RKO (cell line): ENCODE measurements around the gene U2SURP.

Experiments
- DNase-seq: peaks from one replicate; pipeline ENCODE4 v3.0.0-alpha.2; 2016; ENCODE audit warnings: low spot score

Gene U2SURP

DNA sequence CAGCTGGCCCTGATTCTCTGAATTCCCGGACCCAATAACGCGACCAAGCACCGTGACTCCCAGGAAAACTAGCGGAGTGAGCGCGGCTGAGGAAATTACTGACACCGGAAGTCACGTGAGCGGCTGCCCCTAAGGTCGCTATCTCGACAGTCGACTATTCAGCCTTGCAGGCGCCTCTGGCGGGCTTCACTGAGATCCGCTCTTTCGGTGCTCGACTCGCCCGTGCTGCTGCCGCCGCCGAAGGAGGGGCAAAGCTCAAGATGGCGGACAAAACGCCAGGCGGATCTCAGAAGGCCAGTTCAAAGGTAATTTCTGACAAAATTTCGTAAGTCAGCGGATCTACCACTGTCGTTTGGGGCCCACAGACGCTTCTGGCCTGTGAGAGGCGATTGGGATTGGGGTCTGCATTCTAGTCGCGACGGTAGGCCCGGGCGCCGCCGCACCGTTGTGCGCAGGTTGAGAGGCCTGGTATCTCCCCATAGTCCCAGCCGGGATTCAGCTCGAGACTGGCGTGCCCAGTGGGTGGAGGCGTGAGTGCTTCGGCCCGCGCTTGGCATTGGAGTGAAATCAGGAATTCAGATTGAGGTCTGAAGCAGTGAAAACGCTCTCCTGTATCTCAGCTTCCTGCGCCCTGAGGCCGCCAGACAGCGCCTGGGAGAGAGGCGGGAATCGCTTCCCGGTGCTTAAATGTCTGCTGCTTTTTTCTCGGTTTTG, at the start of gene U2SURP:
Gene U2SURP (plus strand): TSS at position 202 of the 714 bp plus-strand sequence. CDS start 59 bp downstream, at position 261.
- DNase-seq, result peak; percentile 98

DNA sequence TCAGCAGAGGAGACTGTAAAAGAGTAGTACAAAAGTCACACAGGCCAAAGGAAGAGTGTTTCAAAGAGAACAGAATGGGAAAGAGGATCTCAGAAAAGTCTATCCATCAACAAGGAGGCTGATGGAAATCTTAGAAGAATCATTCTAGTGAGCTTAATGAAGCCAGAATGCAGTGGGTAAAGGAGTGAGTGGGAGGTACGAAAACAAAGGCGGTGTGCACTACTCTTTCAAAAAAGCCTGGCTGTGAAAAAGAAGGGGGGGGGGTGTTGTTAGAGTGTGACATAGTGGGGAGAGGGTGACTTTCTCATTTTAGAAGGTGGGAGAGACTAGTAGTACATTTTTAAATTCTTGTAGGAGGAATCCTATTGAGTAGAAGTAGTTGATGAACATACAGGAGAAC, 49.6 kb upstream of the U2SURP start:
- no peak for DNase-seq

DNA sequence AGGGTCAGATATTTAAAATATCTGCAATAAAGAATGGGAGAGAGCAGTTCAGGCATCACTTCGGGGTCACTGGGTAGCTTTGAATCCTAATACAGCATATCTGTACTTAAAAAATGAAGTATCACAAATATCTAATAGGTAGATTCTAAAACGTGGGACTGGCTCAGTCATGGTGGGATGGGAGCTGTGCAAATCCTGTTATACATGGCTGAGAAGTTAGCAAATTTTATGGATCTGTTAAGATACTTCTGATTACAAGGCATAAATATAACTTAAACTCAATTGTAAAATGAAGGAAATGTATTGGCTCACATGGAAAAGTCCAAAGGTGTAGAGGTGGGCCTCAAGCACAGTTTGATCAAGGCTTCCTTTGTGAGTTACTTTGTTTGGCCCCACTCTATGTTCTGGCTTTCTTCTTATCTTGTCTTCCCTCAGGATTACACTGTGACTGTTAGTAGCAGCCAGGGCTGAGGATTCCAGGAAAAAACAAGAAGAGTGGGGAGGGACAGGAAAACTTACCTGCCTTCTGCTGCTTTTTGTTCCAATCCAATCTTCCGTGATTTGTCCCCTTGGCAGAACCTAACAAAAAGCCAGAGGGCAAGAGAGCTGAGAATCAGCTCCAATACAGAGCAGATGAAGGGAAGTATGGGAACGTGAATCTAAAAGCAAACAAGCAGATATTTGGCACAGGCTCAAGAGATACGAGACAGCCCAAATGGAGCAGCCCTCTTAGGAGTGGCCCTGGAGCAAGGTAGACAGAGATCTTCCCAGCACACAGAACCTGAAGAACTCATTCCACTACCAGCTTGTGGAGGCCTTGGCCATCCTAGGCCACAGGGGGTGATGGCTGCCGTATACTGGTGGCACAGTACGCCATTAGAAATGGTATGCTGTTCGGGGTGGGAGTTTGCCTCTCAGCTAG, 48.8 kb upstream of the U2SURP start:
- DNase-seq, result no peak

DNA sequence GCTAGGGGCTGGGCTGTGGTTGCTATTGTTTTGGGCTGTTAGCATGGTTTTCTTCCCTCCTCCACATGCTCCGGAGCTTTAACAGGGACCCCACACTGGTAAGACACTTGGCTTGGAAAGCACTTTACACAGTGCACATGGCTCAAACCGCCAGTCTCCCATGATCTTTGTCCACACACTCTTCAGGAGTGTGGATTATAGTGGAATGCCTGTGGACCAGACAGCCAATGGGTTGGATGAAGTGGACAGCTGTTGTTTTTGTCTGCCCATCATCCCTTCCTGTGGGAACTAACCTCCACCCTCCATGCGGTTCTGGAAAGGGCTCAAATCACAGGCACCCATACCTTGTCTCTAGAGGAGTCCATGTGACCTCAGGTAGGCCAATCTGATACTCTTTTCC, 47.9 kb upstream of the U2SURP start:
- no peak for DNase-seq

DNA sequence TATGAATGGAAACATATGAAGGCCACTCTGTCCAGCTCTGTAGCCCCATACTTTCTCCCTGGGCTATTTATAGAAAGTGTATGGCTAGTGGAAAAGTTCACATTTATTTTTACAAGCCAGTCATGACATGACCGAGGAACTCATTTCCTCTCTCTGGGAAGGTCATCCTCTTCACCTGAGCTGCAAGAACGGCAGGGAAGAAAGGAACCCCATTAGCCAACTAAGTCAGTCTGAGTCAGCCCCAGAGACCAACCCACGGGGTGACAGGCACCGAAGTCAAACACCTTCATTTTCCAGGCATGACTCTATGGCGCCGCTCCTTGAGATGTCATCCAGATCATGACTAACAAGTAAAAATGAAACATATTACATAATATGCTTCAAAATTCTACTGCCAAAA, 42.7 kb upstream of the U2SURP start:
- DNase-seq, result peak; percentile 92

DNA sequence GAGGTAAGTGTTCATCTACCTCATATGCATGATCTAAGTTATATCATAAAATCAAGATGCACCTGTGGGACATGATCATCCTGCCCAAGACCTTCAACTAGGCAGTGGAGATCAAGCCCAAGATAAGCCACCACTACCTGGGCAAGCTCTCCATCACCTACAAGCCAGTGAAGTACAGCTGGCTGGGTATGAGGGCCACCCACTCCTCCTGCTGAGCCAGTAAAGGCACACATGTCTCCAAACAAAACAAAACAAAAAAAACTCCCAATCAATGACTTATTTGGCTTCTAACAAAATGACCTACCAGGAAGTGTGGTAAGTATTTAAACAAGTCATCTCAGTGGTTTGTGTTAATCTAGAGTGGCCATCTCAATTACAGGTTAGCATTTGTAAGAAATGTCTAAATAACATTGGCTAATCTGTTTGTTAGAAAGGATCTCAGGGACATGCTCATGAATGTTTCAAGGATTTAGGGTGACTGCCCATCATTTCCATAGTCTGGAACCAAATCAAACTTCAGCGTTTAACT, 41.0 kb upstream of the U2SURP start:
- no peak for DNase-seq

DNA sequence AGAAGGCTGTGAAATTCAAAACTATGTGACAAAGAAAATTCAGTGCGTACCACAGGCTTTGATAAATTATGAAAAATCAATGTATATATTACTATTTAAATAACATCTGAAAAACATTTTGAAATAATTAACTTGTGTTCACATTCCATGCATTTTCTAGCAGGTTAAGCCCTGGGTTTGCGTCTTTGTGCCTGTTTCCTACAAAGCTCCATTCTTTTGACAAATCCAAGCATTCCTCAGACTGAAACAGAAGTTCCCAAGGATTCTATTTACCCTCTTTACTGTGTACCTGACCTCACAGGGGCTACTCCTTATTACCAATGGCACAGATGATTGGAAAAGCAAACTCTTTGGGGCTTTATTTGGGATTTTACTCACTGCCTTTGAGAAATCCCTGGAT, 39.8 kb upstream of the U2SURP start:
- DNase-seq, result no peak

DNA sequence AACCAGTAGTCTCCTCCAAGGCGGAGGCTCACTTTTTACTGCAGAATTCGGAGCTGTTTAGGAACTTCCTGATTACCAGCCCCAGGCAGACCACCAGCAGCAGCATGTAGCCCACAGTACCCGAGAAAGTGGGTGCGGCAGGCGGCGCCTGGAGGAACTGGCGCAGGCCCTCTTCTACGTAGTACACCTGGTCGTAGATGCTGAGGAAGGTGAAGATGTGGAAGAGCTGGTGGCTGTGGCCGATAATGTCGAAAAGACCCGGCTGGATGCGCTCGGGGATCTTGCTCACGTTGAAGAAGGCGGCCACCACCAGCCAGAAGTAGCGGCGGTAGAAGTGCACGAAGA, 39.2 kb upstream of the U2SURP start:
- DNase-seq, result no peak

DNA sequence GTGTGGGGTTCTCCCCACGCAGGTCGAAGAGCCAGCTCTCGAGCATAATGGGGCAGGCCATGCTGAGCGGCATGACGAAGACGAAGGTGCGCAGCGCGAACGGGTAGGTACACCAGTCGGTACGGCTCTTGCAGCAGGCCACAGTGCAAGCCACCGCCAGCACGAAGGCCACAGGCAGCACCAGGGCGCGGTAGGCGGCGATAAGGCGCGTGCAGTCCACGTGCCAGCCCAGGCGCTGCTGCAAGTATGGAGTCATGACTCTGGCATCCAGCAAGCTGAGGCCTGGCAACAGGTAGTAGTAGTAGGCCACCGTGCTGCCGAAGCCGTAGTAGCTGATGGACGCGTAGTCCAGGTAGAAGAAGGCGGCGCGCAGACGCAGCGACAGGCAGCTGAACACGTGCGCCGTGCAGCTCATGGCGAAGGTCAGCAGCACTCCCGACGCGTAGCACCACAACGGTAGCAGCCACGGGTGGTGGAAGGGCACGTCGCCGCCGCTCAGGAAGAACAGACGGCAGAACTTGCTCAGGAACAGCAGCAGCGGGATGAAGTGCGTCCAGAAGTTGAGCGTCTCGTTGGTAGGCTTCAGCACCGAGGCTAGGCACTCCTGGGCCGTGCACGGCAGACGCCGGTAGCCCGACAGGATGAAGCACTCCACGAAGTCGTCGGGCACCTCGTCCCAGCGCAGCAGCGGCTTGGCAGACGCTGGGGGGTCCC, 38.7 kb upstream of the U2SURP start:
- no peak for DNase-seq

DNA sequence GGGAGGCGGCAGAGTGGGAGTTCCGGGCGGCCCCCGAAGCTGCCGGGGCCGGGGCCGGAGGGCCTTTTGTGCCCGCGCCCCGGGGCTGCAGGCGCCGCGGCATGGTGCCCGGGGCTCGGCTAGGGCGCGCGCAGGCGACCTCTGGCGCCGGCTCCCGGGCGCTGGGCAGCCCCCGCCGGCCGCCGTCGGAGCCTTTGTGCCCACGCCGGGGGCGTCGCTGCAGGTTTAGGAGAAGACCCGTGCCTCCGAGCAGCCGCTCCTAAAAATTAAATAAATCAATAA, 38.2 kb upstream of the U2SURP start:
- DNase-seq, result no peak

DNA sequence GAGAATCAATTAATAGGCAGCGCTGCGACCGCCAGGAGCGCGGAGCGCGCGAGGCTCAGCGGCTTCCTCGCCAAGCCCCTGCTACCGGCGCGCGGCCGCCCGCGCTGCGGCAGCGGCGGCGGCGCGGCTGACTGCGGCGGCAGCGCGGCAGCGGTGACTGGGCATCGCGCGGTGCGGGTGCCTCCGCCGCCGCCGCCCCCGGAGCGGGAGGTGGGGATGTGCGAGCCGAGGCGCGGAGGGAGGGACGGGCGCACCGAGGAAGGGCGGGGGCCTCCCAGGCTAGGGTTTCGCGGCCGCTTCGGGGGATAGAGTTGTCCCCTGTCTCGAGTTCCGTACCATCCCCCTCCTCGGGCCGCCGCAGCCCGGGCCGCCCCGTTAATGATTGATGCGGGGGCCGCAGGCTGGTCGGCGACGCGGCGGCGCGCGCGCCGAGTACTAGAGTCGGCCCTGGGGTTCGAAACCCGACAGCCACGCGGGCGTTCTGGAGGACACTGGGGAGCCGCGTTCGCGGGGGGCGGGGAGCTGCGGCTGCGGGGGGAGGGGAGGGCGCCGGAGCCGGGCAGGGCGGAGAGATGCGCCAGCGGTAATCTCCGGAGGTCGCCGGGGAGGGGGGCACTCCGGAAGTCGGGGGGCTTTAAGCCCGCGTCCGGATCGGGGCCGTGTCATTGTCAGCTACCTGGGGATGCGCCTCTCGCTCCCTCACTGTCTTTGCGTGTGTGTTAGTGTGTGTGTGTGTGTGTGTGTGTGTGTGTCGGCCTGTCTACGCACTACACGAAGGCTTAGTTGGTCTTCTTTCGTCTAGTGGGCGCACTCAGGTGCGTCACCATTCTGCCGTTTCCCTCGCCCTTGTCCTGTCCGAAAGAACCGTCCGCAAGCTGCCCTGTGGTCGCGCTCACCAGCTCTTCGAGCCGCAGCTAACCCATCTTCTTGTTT, 37.6 kb upstream of the U2SURP start, which contains the start of gene PAQR9:
Gene PAQR9 (minus strand): TSS at position 159 of the 933 bp plus-strand sequence. CDS start 338 bp downstream, outside the sequence.
- no peak for DNase-seq

DNA sequence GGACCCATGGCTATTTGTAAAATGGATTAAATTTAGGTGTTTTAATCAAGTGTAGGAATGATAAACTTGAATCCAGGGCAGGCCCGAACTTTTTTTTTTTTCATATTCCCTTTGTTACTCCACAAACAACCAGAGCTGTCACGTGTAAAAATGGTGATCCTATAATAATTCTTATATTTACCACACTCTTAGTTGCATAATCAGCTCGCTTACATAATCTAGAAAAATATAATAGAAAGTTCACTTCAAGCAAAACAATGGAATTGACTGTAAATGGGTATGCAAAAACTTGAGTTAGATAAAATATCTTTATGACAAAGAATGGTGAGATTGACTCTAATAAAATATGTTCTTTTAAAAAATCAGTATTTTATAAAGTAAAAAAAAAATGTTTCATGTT, 35.8 kb upstream of the U2SURP start:
- DNase-seq, result no peak

DNA sequence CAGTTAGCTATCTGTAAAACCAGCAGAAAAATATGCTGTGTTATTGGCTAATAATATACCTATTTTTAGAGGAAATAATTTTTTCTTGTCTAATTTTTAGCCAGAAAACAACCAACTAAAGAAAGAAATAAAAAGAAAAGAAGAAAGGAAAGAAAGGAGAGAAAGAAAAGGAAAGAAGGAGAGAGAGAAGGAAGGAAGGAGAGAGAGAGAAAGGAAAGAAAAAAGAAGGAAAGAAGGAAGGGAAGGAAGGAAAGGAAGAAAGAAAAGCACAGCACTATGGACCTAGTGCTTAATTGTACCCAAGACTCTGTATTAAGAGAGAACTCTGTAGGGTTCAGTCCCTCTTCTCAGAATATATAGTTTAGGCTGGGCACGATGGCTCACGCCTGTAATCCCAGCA, 34.6 kb upstream of the U2SURP start:
- no peak for DNase-seq

DNA sequence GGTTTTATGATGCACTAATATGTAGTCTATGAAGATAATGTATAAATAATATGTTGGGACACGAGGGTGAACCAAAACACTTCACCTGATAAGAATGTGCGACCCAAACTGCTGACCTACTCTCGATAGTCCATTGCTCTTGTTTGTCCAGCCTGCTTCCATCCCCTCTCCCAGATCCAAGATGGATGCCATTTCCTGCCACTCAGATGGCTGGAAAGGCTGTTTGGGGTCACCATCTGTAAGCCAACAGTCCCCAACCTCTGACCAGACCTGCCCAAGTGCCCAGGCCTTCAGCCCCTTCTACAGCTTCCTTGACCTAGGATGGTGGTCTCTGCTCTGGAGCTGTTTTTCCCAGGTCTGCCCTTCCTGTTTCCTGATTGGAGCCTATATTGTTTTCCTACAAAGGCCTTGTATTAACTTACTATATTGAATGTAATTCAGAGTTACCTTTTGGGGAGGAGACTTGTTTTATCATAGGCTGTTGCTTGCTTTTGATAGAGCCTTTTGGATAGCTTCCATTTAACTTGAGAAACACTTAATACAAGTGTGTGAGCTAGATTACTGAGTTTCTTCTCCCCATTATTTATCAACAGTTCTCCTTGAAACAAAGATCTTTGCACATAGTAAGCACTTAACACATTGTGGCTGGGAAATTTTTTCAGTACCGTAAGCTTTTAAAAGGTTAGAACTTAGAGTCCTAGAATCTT, 32.9 kb upstream of the U2SURP start:
- no peak for DNase-seq

DNA sequence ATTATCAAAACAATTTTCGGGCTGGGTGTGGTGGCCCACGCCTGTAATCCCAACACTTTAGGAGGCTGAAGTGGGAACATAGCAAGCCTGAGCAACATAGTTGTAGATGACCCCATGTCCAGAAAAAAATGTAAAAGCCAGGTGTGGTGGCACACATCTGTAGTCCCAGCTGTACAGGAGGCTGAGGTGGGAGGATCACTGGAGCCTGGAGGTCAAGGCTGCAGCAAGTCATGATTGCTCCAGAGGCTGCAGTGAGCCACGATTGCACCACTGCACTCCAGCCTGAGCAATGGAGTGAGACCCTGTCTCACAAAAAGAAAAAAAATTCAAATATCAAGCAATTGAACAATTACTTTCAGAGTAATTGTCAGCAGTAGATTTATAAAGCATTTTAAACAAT, 29.9 kb upstream of the U2SURP start:
- no peak for DNase-seq

DNA sequence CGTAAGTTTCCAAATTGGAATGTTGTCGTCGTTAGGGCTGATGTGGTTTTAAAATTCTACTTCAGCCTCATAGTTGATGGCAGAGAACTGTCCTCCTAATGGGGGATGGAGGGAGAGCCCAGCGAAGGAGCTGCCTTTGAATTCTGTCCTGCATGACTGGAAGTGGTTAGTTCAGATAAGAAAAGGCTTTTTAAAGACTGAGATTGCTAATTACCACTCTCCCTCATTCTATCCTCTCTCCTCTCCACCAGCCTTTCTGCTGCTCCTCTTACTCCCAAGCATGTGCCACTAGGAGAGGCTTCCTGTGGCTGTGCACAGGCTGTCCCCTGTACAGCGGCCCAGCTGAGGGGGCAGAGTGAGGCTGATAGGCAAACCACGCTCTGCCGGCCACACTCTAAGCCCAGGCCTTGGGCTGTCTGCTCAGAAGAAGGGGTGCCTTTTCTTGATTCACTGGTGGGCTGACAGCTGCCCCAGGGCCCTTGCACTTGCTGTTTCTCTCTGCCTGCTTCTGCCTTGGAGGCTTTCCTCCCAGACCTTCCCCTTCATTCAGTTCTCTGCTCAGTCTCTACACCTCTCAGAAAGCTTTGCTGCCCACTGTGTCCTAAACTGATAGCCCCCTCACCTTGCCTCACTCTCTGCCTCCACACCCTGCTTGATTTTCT, 29.1 kb upstream of the U2SURP start:
- no peak for DNase-seq

DNA sequence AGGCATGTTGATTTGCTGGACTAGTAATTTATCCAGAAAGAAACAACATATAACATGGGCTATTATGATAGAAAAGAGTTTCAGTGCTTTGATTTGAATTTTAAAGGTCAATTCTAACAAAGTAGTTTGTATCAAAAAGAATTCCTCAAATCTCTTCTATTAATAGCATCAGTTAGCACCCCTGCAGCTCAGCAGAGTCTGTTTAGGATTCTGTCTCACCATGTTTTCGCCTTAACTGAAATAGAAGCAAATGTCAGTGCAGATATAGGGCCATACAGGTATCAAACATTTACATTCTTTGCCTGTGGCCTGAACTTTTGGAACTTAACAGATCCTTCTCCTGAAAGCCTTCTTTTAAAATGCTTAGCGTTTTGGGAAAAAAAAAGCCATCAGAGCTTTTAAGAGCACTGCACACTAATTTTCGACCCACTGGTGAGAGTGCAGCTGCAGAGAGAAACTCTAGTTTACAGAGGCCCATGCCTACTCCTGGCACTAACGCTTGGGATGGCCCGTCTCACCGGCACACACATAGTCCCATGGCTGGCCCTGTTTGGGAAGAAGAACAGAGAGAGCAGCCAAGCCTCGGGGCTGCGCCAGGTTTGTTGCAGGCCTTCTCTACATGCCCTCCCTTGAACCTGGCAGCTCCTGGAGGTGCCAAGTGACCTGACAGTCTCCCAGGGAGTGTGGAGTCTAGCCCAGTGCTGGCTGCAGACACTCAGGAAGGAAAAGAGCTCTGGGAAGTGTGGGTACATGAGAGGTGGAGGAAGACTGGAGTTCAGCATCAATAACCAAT, 28.0 kb upstream of the U2SURP start:
- no peak for DNase-seq

DNA sequence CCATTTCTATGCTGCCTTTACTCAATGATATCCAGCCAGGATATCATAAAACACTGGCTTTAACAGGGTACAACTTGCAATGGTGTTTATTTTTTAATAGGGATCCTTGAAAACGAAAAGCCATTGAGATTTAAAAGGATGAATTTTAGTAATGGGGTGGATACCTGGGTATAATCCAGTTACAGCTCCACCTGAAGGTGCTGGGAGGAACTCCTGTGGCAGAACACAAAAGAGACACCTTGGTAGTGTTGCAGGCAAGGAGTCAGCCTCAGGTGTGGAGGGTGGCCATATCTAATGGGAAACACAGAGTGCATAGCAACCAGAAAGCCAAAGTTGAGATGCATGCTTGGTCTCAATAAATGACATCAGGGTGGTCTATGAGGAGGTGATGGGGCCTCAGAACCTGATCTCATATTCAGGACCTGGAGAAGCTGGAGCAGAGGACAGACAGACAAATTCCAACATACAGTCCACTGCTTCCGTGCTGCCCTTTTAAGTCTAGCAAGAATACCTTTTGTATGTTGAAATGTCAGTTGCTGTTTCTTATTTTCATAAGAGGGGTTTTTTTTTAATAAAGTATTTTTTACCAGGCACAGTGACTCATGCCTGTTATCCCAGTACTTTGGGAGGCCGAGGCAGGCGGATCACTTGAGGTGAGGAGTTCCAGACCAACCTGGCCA, 25.9 kb upstream of the U2SURP start:
- DNase-seq, result no peak
